ENCODE measurements around the gene GEMIN8. TPM values are rescaled to one million over a fixed set of nuclear protein-coding genes. Genes with fewer than 3 reads are reported as not detected.

GEMIN8 gene
- total and polyA plus RNA-seq, 2 of the 8 experiments (the other 6 are each of a cell fraction or from before 2014, with no cell fraction given) = 18.2 to 31.4 TPM

DNA sequence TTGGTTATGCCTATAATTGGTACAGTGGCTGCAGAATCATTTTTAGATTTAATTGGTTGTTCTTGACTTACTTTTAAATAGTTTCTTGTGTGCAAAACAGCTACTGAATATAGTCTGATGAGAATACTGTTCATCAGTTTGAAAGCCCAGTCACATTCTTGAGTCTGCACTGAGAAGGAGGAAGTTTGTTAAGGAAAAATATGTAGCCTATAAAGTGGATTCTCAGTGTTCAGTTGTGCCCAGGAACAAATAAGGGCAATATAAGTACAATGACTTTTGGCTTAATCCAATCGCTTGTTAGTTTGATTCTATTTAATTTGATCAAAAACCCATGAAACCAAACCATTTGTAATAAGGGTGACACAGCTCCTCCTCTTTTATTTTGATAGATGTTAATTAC, 32.8 kb upstream of the GEMIN8 start (continued):
- TF ChIP-seq SP1 (IDR thresholded peaks at IDR 0.05; ENCODE audit: low read depth, low read length) = no peak
- no peak for TF ChIP-seq BRCA1 (IDR thresholded peaks at IDR 0.05; ENCODE audit: low read depth, low read length)
- no peak for TF ChIP-seq JUND (IDR thresholded peaks at IDR 0.05; ENCODE audit: low read length)

Data from H1 (cell line).